Right lobe of liver (tissue), 6 donors: Measurements from ENCODE around the gene EPS8. TPM values are rescaled to one million over a fixed set of nuclear protein-coding genes. Genes with fewer than 3 reads are reported as not detected.

ENCODE experiments used
- ATAC-seq, 4 donors: fragments of 200-7000 bp; cut with Tn5 transposase; one replicate each; pipeline ENCODE4 v1.9.1; 2020; ENCODE audit warnings: mild to moderate bottlenecking in 4 of 4, moderate library complexity in 4 of 4
- DNase-seq, 3 donors: peaks; one replicate each; pipeline ENCODE4 v3.0.0-alpha.2; 2020
- H3K27ac ChIP-seq, 3 donors: fragments of 200-600 bp; one replicate each; pipeline ENCODE4 v1.8.0; 2022
- H3K27me3 ChIP-seq, 2 donors: fragments of 200-600 bp; one replicate each; pipeline ENCODE4 v1.8.0; 2022
- H3K36me3 ChIP-seq, 4 donors: fragments of 200-600 bp; sonication (generic) in 1 of 4; one replicate each; pipeline versions ENCODE4 v1.5.1 to v1.8.0; 2017 to 2022; ENCODE audit warnings: control low read depth in 1 of 4
- H3K4me1 ChIP-seq, 4 donors: fragments of 200-600 bp; sonication (generic) in 1 of 4; one replicate each; pipeline versions ENCODE4 v1.5.1 to v1.8.0; 2017 to 2022; ENCODE audit warnings: control low read depth in 1 of 4
- H3K4me3 ChIP-seq, 3 donors: fragments of 200-600 bp; one replicate each; pipeline ENCODE4 v1.8.0; 2022
- H3K9me3 ChIP-seq, 4 donors: fragments of 200-600 bp; sonication (generic) in 1 of 4; one replicate each; pipeline versions ENCODE4 v1.5.1 to v1.8.0; 2017 to 2022; ENCODE audit warnings: control low read depth in 1 of 4
- POLR2A ChIP-seq: fragments of 450-650 bp; IDR thresholded peaks from one replicate; pipeline ENCODE4 v1.6.1; 2017; ENCODE audit warnings: antibody characterized with exemption, mild to moderate bottlenecking
- WGBS: methylation state at CpG from one replicate; pipeline ENCODE4 v1.1.6; 2018; ENCODE audit warnings: low coverage, low lambda C conversion rate; ENCODE audit not compliant: insufficient coverage; ENCODE audit errors: missing lambda C conversion rate; 5-methylcytosine and 5-hydroxymethylcytosine counted together
- intact Hi-C, 2 donors: fragments of 100-400 bp; cut with DNase I; formaldehyde crosslinking; loops; one replicate each; pipeline versions ENCODE4 v1.11.2 to v1.14.1; 2022
- total RNA-seq, 6 experiments: library from RNA; depleted of rRNA in 2 of 6; stranded (reverse); fragments of >200 nt in 2 of 6; fragmentation: NEBNext Ultra II Directional in 3 of 6; extraction: Animal tissue kit (Norgen Biotek cat#: 25700) in 3 of 6; gene quantifications; one replicate each; pipeline versions ENCODE4 v1.1.0 to v1.2.4, GENCODE V29; 2016 to 2023
- TF ChIP-seq, protein P1 (sequence below), 4 donors: fragments of 200-600 bp in 3 of 4; fragments of 450-650 bp in 1 of 4; IDR thresholded peaks; one replicate each; pipeline versions ENCODE4 v1.5.1 to v1.8.0; 2016 to 2022; ENCODE audit warnings: antibody characterized with exemption in 4 of 4, mild to moderate bottlenecking in 2 of 4
- donor health status: DM: no; HTN: yes; CAD: no.
- donor health status: DM: no; HTN: no; CAD: no.
- donor health status: DM: no; HTN: no; CAD: no.
- donor health status: DM: no; HTN: yes; CAD: no.
- donor health status: DM: no; HTN: yes; CAD: no.

The EPS8 gene
- total RNA-seq, 6 experiments from 2014 or later: 21.3 to 44.8 (median 28.2) TPM

DNA sequence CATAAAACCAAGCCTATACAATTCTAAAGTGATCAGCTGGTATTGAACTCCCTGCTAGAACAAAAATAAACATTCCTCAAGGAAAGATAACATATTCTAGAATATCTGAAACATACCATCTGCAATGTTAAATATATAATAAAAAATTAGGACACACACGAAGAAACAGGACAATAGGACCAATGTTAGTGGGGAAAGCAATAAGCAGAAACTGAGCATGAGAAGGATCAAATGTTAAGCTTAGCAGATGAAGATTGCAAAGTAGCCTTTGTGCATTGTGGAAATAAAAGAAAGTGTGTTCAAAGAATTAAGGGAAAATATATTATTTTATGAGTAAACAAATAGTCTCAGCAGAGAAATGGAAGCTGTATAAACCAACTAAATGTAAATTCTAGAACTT, 180.8 kb downstream of the EPS8 start:
- ATAC-seq (no peak), DNase-seq (no peak)
- WGBS: 54% methylated on average over 1 of the region's 1 CpG
- H3K36me3 ChIP-seq: no peaks in the 10 kb centered on the region
- H3K4me3 ChIP-seq: no peak overlapping the region
- TF ChIP-seq, protein P1, sequence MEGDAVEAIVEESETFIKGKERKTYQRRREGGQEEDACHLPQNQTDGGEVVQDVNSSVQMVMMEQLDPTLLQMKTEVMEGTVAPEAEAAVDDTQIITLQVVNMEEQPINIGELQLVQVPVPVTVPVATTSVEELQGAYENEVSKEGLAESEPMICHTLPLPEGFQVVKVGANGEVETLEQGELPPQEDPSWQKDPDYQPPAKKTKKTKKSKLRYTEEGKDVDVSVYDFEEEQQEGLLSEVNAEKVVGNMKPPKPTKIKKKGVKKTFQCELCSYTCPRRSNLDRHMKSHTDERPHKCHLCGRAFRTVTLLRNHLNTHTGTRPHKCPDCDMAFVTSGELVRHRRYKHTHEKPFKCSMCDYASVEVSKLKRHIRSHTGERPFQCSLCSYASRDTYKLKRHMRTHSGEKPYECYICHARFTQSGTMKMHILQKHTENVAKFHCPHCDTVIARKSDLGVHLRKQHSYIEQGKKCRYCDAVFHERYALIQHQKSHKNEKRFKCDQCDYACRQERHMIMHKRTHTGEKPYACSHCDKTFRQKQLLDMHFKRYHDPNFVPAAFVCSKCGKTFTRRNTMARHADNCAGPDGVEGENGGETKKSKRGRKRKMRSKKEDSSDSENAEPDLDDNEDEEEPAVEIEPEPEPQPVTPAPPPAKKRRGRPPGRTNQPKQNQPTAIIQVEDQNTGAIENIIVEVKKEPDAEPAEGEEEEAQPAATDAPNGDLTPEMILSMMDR (IDR thresholded peaks at IDR 0.05): no peak
- TF ChIP-seq POLR2A: no peak
- H3K27me3 ChIP-seq: no peaks in the 10 kb centered on the region
- no peaks in the 10 kb centered on the region for H3K4me1 ChIP-seq
- H3K9me3 ChIP-seq: no peaks in the 10 kb centered on the region
- intact Hi-C loops: no loop called here
- no peak overlapping the region for H3K27ac ChIP-seq

DNA sequence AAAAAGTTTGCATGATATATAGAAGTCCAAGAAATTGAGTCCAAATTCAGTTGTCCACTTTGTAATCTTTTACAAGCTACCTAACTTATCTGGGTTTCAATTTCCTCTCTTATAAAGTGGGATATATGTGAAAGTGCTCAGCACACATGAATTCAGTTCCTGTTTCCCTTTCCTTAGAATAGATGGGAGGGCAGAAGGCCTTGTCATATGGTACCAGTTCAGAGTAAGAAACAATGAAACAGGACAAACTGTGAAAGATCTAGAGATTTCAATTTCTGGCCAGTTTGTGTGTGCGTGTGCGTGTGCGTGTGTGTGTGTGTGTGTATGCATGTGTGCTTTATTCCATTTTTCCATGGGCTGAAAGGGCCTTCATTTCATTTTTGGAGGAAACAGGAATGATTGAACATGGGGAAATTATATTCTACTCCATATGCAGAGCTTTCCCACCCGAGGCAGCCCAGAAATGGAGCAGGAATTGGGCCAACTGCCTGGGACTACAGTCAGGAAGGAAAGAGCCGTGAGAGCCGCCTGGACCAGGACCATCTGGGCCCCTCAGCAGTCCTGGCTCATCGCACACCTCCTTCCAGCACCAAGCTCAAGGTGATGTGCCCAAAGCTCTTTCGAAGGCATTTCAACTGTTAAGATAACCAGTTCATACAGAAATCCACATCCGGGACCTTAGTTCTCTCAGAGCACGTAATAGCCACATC, 183.2 kb downstream of the EPS8 start:
- Histone ChIP-seq H3K27me3 (no peaks in the 10 kb centered on the region), H3K4me1 (no peaks in the 10 kb centered on the region), H3K9me3 (no peaks in the 10 kb centered on the region), H3K27ac (no peak overlapping the region), H3K36me3 (no peaks in the 10 kb centered on the region), H3K4me3 (no peak overlapping the region)
- WGBS: 82% methylated on average over 7 of the region's 10 CpGs
- intact Hi-C loops: no loop called here
- TF ChIP-seq POLR2A: no peak
- TF ChIP-seq, protein P1 (IDR thresholded peaks at IDR 0.05): no peak
- DNase-seq (no peak), ATAC-seq (peak; percentile 49 to 76 (median 69))

DNA sequence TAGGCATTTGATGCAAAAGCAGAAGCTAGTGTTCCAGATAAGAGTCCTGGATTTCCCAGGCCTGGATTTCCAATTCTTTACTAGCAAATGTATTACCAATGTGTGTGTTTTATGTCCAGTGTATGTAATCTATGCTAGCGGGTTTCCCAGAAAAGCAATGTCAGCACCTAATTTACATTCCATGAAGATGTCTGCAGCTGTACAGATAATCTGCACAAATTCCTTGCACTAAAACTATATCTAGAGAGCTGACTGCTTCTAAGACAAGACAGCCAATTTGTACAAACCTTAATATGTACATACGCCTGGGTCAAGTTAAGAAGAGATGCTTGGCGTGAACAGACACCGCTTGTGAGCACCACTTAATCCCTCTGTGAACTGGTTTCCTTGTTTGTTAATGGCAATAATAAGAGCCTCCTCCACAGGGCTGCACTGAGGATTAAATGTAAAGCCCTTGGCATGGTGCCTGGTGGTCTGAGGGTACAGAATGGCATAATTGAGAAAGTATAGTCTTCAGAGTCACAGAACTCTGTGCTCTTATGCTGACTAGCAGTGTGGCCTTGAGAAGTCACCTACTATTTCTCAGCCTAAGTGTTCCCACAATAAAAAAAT, 185.6 kb downstream of the EPS8 start:
- intact Hi-C loops: no loop called here
- Histone ChIP-seq H3K4me3 (no peak overlapping the region), H3K36me3 (no peaks in the 10 kb centered on the region), H3K27me3 (no peaks in the 10 kb centered on the region), H3K4me1 (no peaks in the 10 kb centered on the region), H3K27ac (no peak overlapping the region), H3K9me3 (no peaks in the 10 kb centered on the region)
- TF ChIP-seq POLR2A: no peak
- TF ChIP-seq, protein P1 (IDR thresholded peaks at IDR 0.05): no peak
- DNase-seq: no peak
- 85% methylated on average over 4 of the region's 4 CpGs for WGBS
- ATAC-seq: no peak

DNA sequence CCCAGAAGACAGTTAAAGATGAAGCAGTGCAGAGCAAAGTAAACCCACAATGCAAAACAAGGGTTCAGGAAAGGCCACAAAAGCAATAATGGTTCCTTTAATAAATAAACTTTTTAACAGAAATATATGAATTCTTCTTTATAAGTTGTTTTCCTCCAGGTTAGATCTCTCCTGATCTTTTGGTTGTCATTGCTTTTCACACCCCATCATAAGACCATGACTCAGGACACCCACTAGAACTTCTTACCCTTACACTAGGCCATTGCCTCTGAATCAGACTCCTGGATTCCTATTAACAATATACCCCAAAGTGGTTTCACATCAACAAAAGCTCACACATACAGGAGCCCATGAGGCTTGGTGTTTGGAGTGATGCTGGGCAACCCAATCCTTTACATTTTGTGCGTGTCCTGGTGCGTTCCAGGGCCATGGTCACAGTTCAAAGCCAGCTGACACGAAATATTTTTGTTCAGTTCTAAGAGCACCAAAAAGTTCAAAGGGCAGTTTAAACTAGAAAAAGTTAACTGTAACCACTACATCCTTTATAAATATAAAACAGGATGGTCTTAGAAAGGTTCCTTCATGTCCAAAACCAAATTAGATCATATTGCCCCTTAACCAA, 187.0 kb downstream of the EPS8 start:
- ATAC-seq (no peak), DNase-seq (no peak)
- WGBS: 64% methylated on average over 3 of the region's 3 CpGs
- Histone ChIP-seq H3K4me3 (no peak overlapping the region), H3K9me3 (no peaks in the 10 kb centered on the region), H3K27ac (no peak overlapping the region), H3K27me3 (no peaks in the 10 kb centered on the region), H3K4me1 (no peaks in the 10 kb centered on the region), H3K36me3 (no peaks in the 10 kb centered on the region)
- intact Hi-C loops: no loop called here
- TF ChIP-seq, protein P1 (IDR thresholded peaks at IDR 0.05): no peak
